ENCODE data around the gene ZSCAN5A.
"Not testable (repeated sequence)": the region's sequence is repeated elsewhere in the genome, so short reads cannot be mapped to it uniquely, and the experiment has no call there.

Gene ZSCAN5A

GRCh38 chr19:56314018-56314380, 640 bp downstream of the ZSCAN5A start:
- H3K9me3 ChIP-seq (ENCODE audit: control insufficient read depth, low read length), result no peaks in the 10 kb centered on the region
- H3K27ac ChIP-seq (ENCODE audit: low read depth, low read length, severe bottlenecking), result peak overlapping the region; percentile 98
- H3K4me3 ChIP-seq (ENCODE audit: extremely low read depth, insufficient read depth, low read length, poor library complexity, severe bottlenecking), result peak overlapping the region; percentile 59
- H3K36me3 ChIP-seq (ENCODE audit: control insufficient read depth, insufficient read depth, low read length), result peaks cover 34% of the 10 kb centered on the region
- WGBS, 2 experiments (ENCODE audit: insufficient coverage in 2 of 2), result 0% methylated on average over 8 of the region's 9 CpGs
- H3K4me1 ChIP-seq (ENCODE audit: control insufficient read depth, insufficient read depth, low read length, poor library complexity, severe bottlenecking), result no peaks in the 10 kb centered on the region

- Histone ChIP-seq H3K4me1 (ENCODE audit: control insufficient read depth, insufficient read depth, low read length, poor library complexity, severe bottlenecking) (no peaks in the 10 kb centered on the region), H3K4me3 (ENCODE audit: extremely low read depth, insufficient read depth, low read length, poor library complexity, severe bottlenecking) (no peak overlapping the region), H3K36me3 (ENCODE audit: control insufficient read depth, insufficient read depth, low read length) (peaks cover 38% of the 10 kb centered on the region), H3K27ac (ENCODE audit: low read depth, low read length, severe bottlenecking) (no peak overlapping the region), H3K9me3 (ENCODE audit: control insufficient read depth, low read length) (no peaks in the 10 kb centered on the region)
- WGBS, 2 experiments (ENCODE audit: insufficient coverage in 2 of 2), result 87 to 93% methylated on average over 6 to 8 of the region's 10 CpGs
Measured at GRCh38 chr19:56312787-56313657, 1.6 kb downstream of the ZSCAN5A start.

DNA sequence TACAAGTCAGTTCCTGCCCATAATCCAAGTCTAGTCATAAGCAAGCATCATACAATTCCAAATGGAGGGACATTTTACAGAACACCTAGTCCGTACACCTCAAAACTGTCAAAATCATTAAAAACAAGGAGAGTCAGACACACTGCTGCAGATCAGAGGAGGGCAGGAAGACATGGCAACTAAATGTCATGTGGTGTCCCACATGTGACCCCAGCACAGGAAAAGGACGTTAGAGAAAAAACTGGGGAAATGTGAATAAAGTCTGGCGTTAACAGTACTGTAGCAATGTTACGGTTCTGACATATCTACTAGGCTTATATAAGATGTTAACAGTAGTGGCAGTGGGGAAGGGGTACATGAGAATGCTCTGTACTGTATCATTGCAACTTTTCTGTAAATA, 2.3 kb downstream of the ZSCAN5A start:
- Histone ChIP-seq H3K9me3 (ENCODE audit: control insufficient read depth, low read length) (no peaks in the 10 kb centered on the region), H3K4me3 (ENCODE audit: extremely low read depth, insufficient read depth, low read length, poor library complexity, severe bottlenecking) (no peak overlapping the region)
- WGBS, 2 experiments (ENCODE audit: insufficient coverage in 2 of 2), result 90 to 96% methylated on average over 3 to 4 of the region's 4 CpGs

GRCh38 chr19:56310462-56310861, 4.2 kb downstream of the ZSCAN5A start:
- no peaks in the 10 kb centered on the region for H3K9me3 ChIP-seq (ENCODE audit: control insufficient read depth, low read length)
- no peak overlapping the region for H3K4me3 ChIP-seq (ENCODE audit: extremely low read depth, insufficient read depth, low read length, poor library complexity, severe bottlenecking)
- peaks cover 38% of the 10 kb centered on the region for H3K36me3 ChIP-seq (ENCODE audit: control insufficient read depth, insufficient read depth, low read length)
- 93 to 98% methylated on average over 5 to 7 of the region's 8 CpGs for WGBS, 2 experiments (ENCODE audit: insufficient coverage in 2 of 2)
- H3K27ac ChIP-seq (ENCODE audit: low read depth, low read length, severe bottlenecking), result no peak overlapping the region
- H3K4me1 ChIP-seq (ENCODE audit: control insufficient read depth, insufficient read depth, low read length, poor library complexity, severe bottlenecking), result no peaks in the 10 kb centered on the region

More for the DNA sequence above, 2.3 kb downstream of the ZSCAN5A start:
- H3K27ac ChIP-seq (ENCODE audit: low read depth, low read length, severe bottlenecking), result no peak overlapping the region
- peaks cover 38% of the 10 kb centered on the region for H3K36me3 ChIP-seq (ENCODE audit: control insufficient read depth, insufficient read depth, low read length)
- no peaks in the 10 kb centered on the region for H3K4me1 ChIP-seq (ENCODE audit: control insufficient read depth, insufficient read depth, low read length, poor library complexity, severe bottlenecking)

GRCh38 chr19:56309511-56310185, 5.0 kb downstream of the ZSCAN5A start:
- Histone ChIP-seq H3K36me3 (ENCODE audit: control insufficient read depth, insufficient read depth, low read length) (peaks cover 39% of the 10 kb centered on the region), H3K9me3 (ENCODE audit: control insufficient read depth, low read length) (no peaks in the 10 kb centered on the region), H3K4me3 (ENCODE audit: extremely low read depth, insufficient read depth, low read length, poor library complexity, severe bottlenecking) (no peak overlapping the region), H3K27ac (ENCODE audit: low read depth, low read length, severe bottlenecking) (no peak overlapping the region), H3K4me1 (ENCODE audit: control insufficient read depth, insufficient read depth, low read length, poor library complexity, severe bottlenecking) (no peaks in the 10 kb centered on the region)
- WGBS, 2 experiments (ENCODE audit: insufficient coverage in 2 of 2), result 68 to 81% methylated on average over 7 to 10 of the region's 11 CpGs

DNA sequence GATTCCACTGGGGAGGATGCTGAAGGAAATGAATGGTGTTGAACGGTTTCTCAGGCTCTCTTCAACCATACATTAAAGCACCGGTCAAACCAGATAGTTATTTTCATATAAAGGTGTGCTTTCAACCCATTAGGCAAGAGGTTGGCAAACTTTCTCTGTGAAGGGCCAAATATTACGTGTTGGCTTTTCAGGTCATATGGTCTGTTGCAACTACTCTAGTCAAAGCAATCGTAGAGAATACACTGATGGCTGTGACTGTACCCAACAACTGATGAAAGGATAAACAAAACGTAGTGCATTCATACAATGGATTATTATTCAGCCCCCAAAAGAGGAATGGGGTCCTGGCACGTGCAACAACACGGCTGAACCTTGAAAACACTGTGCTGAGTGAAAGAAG, 5.8 kb downstream of the ZSCAN5A start:
- Histone ChIP-seq H3K27ac (ENCODE audit: low read depth, low read length, severe bottlenecking) (no peak overlapping the region), H3K4me1 (ENCODE audit: control insufficient read depth, insufficient read depth, low read length, poor library complexity, severe bottlenecking) (no peaks in the 10 kb centered on the region), H3K36me3 (ENCODE audit: control insufficient read depth, insufficient read depth, low read length) (peaks cover 46% of the 10 kb centered on the region), H3K4me3 (ENCODE audit: extremely low read depth, insufficient read depth, low read length, poor library complexity, severe bottlenecking) (no peak overlapping the region), H3K9me3 (ENCODE audit: control insufficient read depth, low read length) (no peaks in the 10 kb centered on the region)
- 89 to 90% methylated on average over 4 to 5 of the region's 7 CpGs for WGBS, 2 experiments (ENCODE audit: insufficient coverage in 2 of 2)

GRCh38 chr19:56307062-56307461, 7.6 kb downstream of the ZSCAN5A start:
- not testable (repeated sequence) for H3K4me3 ChIP-seq (ENCODE audit: extremely low read depth, insufficient read depth, low read length, poor library complexity, severe bottlenecking); H3K27ac ChIP-seq (ENCODE audit: low read depth, low read length, severe bottlenecking)
- 96% methylated on average over 4 of the region's 6 CpGs; no CpG with 5 or more reads in 1 of the 2 experiments for WGBS, 2 experiments (ENCODE audit: insufficient coverage in 2 of 2)

DNA sequence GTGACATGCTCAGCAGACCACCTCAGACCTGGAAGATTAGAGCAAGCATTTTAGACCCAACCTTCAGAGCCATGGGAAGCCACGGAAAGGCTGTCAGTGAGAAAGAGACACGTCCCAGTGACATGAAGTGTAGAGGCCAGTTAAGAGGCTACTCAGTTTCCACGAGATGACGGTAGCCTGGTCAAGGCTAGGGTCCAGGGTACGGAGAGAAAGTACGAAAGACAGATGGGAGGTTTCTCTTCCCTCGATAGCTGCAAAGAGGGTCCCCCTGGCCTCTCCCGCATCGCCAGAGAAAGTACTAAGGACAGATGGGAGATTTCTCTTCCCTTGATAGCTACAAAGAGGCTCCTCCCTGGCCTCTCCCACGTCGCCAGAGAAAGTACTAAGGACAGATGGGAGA, 8.6 kb downstream of the ZSCAN5A start:
- no peaks in the 10 kb centered on the region for H3K9me3 ChIP-seq (ENCODE audit: control insufficient read depth, low read length)
- H3K36me3 ChIP-seq (ENCODE audit: control insufficient read depth, insufficient read depth, low read length), result peaks cover 42% of the 10 kb centered on the region
- 87 to 90% methylated on average over 6 of the region's 11 CpGs for WGBS, 2 experiments (ENCODE audit: insufficient coverage in 2 of 2)
- no peaks in the 10 kb centered on the region for H3K4me1 ChIP-seq (ENCODE audit: control insufficient read depth, insufficient read depth, low read length, poor library complexity, severe bottlenecking)
- no peak overlapping the region for H3K4me3 ChIP-seq (ENCODE audit: extremely low read depth, insufficient read depth, low read length, poor library complexity, severe bottlenecking)
- H3K27ac ChIP-seq (ENCODE audit: low read depth, low read length, severe bottlenecking), result no peak overlapping the region

More at GRCh38 chr19:56307062-56307461, 7.6 kb downstream of the ZSCAN5A start:
- H3K36me3 ChIP-seq (ENCODE audit: control insufficient read depth, insufficient read depth, low read length), result peaks cover 48% of the 10 kb centered on the region
- not testable (repeated sequence) for H3K4me1 ChIP-seq (ENCODE audit: control insufficient read depth, insufficient read depth, low read length, poor library complexity, severe bottlenecking); H3K9me3 ChIP-seq (ENCODE audit: control insufficient read depth, low read length)

- H3K9me3 ChIP-seq (ENCODE audit: control insufficient read depth, low read length), result no peaks in the 10 kb centered on the region
- H3K27ac ChIP-seq (ENCODE audit: low read depth, low read length, severe bottlenecking), result no peak overlapping the region
- H3K4me1 ChIP-seq (ENCODE audit: control insufficient read depth, insufficient read depth, low read length, poor library complexity, severe bottlenecking), result no peaks in the 10 kb centered on the region
- no peak overlapping the region for H3K4me3 ChIP-seq (ENCODE audit: extremely low read depth, insufficient read depth, low read length, poor library complexity, severe bottlenecking)
- WGBS, 2 experiments (ENCODE audit: insufficient coverage in 2 of 2), result 92% methylated on average over 8 to 9 of the region's 9 CpGs
- H3K36me3 ChIP-seq (ENCODE audit: control insufficient read depth, insufficient read depth, low read length), result peaks cover 25% of the 10 kb centered on the region
Measured at GRCh38 chr19:56304243-56304642, 10.4 kb downstream of the ZSCAN5A start.

- WGBS, 2 experiments (ENCODE audit: insufficient coverage in 2 of 2), result 83 to 85% methylated on average over 3 to 4 of the region's 9 CpGs
- Histone ChIP-seq H3K27ac (ENCODE audit: low read depth, low read length, severe bottlenecking) (no peak overlapping the region), H3K36me3 (ENCODE audit: control insufficient read depth, insufficient read depth, low read length) (peaks cover 24% of the 10 kb centered on the region), H3K9me3 (ENCODE audit: control insufficient read depth, low read length) (no peaks in the 10 kb centered on the region), H3K4me3 (ENCODE audit: extremely low read depth, insufficient read depth, low read length, poor library complexity, severe bottlenecking) (no peak overlapping the region), H3K4me1 (ENCODE audit: control insufficient read depth, insufficient read depth, low read length, poor library complexity, severe bottlenecking) (no peaks in the 10 kb centered on the region)
Measured at GRCh38 chr19:56301886-56302620, 12.6 kb downstream of the ZSCAN5A start.
